Skeletal muscle tissue (tissue), 4 donors: ENCODE results near the gene LRP1B. TPM values are rescaled to one million over a fixed set of nuclear protein-coding genes. Genes with fewer than 3 reads are reported as not detected.
"Not testable (repeated sequence)": the region's sequence is repeated elsewhere in the genome, so short reads cannot be mapped to it uniquely, and the experiment has no call there.

Source experiments
- H3K27ac ChIP-seq: one replicate; pipeline ENCODE4 v1.7.0; 2013; ENCODE audit warnings: mild to moderate bottlenecking, low read depth, low read length, inconsistent platforms
- H3K27me3 ChIP-seq, 3 donors: one replicate each; pipeline ENCODE4 v1.7.0; 2013; ENCODE audit warnings: low read length in 3 of 3; ENCODE audit not compliant: control insufficient read depth in 3 of 3, insufficient read depth in 3 of 3
- H3K36me3 ChIP-seq, 3 donors: one replicate each; pipeline ENCODE4 v1.7.0; 2013; ENCODE audit warnings: low read length in 3 of 3; ENCODE audit not compliant: control insufficient read depth in 3 of 3, insufficient read depth in 3 of 3
- H3K4me1 ChIP-seq, 3 donors: one replicate each; pipeline ENCODE4 v1.7.0; 2013; ENCODE audit warnings: low read length in 3 of 3, mild to moderate bottlenecking in 3 of 3; ENCODE audit not compliant: control insufficient read depth in 3 of 3, insufficient read depth in 3 of 3
- H3K4me3 ChIP-seq, 3 donors: one replicate each; pipeline ENCODE4 v1.7.0; 2013; ENCODE audit warnings: low read length in 3 of 3
- H3K9ac ChIP-seq, 3 donors: one replicate each; pipeline ENCODE4 v1.7.0; 2013; ENCODE audit warnings: low read length in 3 of 3, mild to moderate bottlenecking in 3 of 3, moderate library complexity in 2 of 3, low read depth in 1 of 3
- H3K9me3 ChIP-seq, 3 donors: one replicate each; pipeline ENCODE4 v1.7.0; 2013; ENCODE audit warnings: low read length in 3 of 3; ENCODE audit not compliant: control insufficient read depth in 3 of 3
- total RNA-seq: library from RNA; depleted of rRNA; stranded (reverse); fragments of >200 nt; gene quantifications from one replicate; pipeline ENCODE4 v1.2.3, GENCODE V29; 2014
- donor health status: Osteomylitis.

Gene LRP1B
- total RNA-seq, 1 donor from 2014 or later: 2.6 TPM

DNA sequence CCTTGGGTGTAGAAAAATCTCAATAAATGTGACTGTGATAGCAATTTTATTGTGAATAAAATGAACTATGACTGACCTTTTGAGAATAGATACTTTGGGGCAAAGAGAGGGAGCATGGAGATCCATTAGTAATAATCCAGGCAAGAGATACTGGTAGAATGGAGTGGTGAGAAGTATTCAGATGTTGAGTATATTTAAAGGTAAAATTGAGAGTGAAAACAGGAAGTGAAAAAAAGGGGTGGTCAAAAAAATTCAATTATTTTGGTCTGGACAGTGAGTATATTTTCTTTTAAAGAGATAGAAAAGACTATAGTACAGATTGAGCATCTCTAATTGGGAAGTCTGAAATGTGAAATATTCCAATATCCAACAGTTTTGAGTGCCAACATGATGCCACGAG is 1835.0 kb downstream of the LRP1B start:
- Histone ChIP-seq H3K4me1 (no peaks in the 10 kb centered on the region), H3K27ac (no peak overlapping the region), H3K36me3 (no peaks in the 10 kb centered on the region), H3K27me3 (no peaks in the 10 kb centered on the region), H3K9ac (no peak overlapping the region), H3K4me3 (no peak overlapping the region), H3K9me3 (no peaks in the 10 kb centered on the region)

DNA sequence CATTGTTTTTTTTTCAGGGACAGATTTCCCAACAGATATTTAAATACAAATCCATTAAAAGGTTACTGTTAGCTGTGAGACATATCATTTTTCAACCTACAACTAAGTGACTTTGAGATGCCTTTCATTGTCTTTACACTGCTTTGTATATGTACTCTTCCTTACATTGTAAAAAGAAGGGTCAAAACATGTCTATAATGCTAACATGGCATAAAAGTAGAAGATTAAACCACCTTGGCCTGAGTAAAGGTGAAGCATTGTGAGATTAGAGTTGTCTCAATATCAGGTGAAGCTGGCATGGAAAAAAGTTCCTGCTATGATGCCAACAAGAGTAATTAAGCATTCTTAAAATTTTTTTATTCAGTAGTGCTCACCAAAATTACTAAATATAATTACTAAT is 1842.1 kb downstream of the LRP1B start:
- no peaks in the 10 kb centered on the region for H3K9me3 ChIP-seq
- H3K4me3 ChIP-seq: no peak overlapping the region
- H3K27me3 ChIP-seq: no peaks in the 10 kb centered on the region
- H3K36me3 ChIP-seq: no peaks in the 10 kb centered on the region
- no peaks in the 10 kb centered on the region for H3K4me1 ChIP-seq
- H3K9ac ChIP-seq: no peak overlapping the region
- H3K27ac ChIP-seq: no peak overlapping the region

- Histone ChIP-seq H3K4me1 (no peaks in the 10 kb centered on the region), H3K36me3 (no peaks in the 10 kb centered on the region), H3K9me3 (no peaks in the 10 kb centered on the region), H3K27me3 (no peaks in the 10 kb centered on the region), H3K27ac (no peak overlapping the region), H3K9ac (no peak overlapping the region), H3K4me3 (no peak overlapping the region)
Measured at GRCh38 chr2:140288213-140288612, 1842.6 kb downstream of the LRP1B start.

- no peaks in the 10 kb centered on the region for H3K9me3 ChIP-seq
- H3K4me1 ChIP-seq: no peaks in the 10 kb centered on the region
- H3K9ac ChIP-seq: no peak overlapping the region
- no peaks in the 10 kb centered on the region for H3K36me3 ChIP-seq
- no peak overlapping the region for H3K4me3 ChIP-seq
- H3K27me3 ChIP-seq: no peaks in the 10 kb centered on the region
- H3K27ac ChIP-seq: no peak overlapping the region
Measured at GRCh38 chr2:140286377-140286776, 1844.4 kb downstream of the LRP1B start.

DNA sequence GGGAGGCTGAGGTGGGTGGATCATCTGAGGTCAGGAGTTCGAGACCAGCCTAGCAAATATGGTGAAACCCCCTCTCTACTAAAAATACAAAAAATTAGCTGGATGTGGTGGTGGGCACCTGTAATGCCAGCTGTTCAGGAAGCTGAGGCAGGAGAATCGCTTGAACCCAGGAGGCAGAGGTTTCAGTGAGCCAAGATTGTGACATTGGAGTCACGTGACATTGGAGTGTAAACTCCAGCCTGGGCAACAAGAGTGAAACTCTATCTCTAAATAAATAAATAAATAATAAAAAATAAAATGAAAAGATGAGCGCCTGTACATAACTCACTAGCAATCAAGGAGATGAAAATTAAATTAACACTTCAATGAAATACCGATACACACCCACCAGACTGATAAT is 1853.5 kb downstream of the LRP1B start:
- not testable (repeated sequence) for H3K4me1 ChIP-seq, H3K9ac ChIP-seq, H3K27ac ChIP-seq, H3K27me3 ChIP-seq, H3K36me3 ChIP-seq, H3K4me3 ChIP-seq, H3K9me3 ChIP-seq

GRCh38 chr2:140276661-140277060 is 1854.2 kb downstream of the LRP1B start:
- no peak overlapping the region for H3K4me3 ChIP-seq
- no peaks in the 10 kb centered on the region for H3K36me3 ChIP-seq
- no peaks in the 10 kb centered on the region for H3K9me3 ChIP-seq
- H3K27me3 ChIP-seq: no peaks in the 10 kb centered on the region
- H3K4me1 ChIP-seq: no peaks in the 10 kb centered on the region
- no peak overlapping the region for H3K27ac ChIP-seq
- H3K9ac ChIP-seq: no peak overlapping the region

GRCh38 chr2:140275427-140275826 is 1855.4 kb downstream of the LRP1B start:
- no peak overlapping the region for H3K4me3 ChIP-seq
- H3K4me1 ChIP-seq: no peaks in the 10 kb centered on the region
- H3K36me3 ChIP-seq: no peaks in the 10 kb centered on the region
- no peaks in the 10 kb centered on the region for H3K27me3 ChIP-seq
- no peak overlapping the region for H3K9ac ChIP-seq
- no peaks in the 10 kb centered on the region for H3K9me3 ChIP-seq
- H3K27ac ChIP-seq: no peak overlapping the region

- Histone ChIP-seq H3K9ac (no peak overlapping the region), H3K4me3 (no peak overlapping the region), H3K36me3 (no peaks in the 10 kb centered on the region), H3K27me3 (no peaks in the 10 kb centered on the region), H3K27ac (no peak overlapping the region), H3K4me1 (no peaks in the 10 kb centered on the region), H3K9me3 (no peaks in the 10 kb centered on the region)
Measured at GRCh38 chr2:140274891-140275290, 1855.9 kb downstream of the LRP1B start.

- no peak overlapping the region for H3K9ac ChIP-seq
- H3K27me3 ChIP-seq: no peaks in the 10 kb centered on the region
- H3K36me3 ChIP-seq: no peaks in the 10 kb centered on the region
- H3K27ac ChIP-seq: no peak overlapping the region
- H3K9me3 ChIP-seq: no peaks in the 10 kb centered on the region
- H3K4me3 ChIP-seq: no peak overlapping the region
- H3K4me1 ChIP-seq: no peaks in the 10 kb centered on the region
Measured at GRCh38 chr2:140273958-140274357, 1856.9 kb downstream of the LRP1B start.

GRCh38 chr2:140273408-140273807 is 1857.4 kb downstream of the LRP1B start:
- H3K9me3 ChIP-seq: no peaks in the 10 kb centered on the region
- H3K27ac ChIP-seq: no peak overlapping the region
- no peak overlapping the region for H3K4me3 ChIP-seq
- no peak overlapping the region for H3K9ac ChIP-seq
- no peaks in the 10 kb centered on the region for H3K4me1 ChIP-seq
- no peaks in the 10 kb centered on the region for H3K36me3 ChIP-seq
- H3K27me3 ChIP-seq: no peaks in the 10 kb centered on the region

- H3K27me3 ChIP-seq: no peaks in the 10 kb centered on the region
- no peaks in the 10 kb centered on the region for H3K9me3 ChIP-seq
- H3K9ac ChIP-seq: no peak overlapping the region
- no peaks in the 10 kb centered on the region for H3K36me3 ChIP-seq
- H3K4me1 ChIP-seq: no peaks in the 10 kb centered on the region
- no peak overlapping the region for H3K4me3 ChIP-seq
- H3K27ac ChIP-seq: no peak overlapping the region
Measured at GRCh38 chr2:140270224-140270623, 1860.6 kb downstream of the LRP1B start.
